Peyer's patch (tissue), 4 donors: ENCODE measurements around the gene LRPPRC.
"Not testable (repeated sequence)": the region's sequence is repeated elsewhere in the genome, so short reads cannot be mapped to it uniquely, and the experiment has no call there.

ENCODE experiments used
- CTCF ChIP-seq, 6 experiments: fragments of 450-650 bp in 4 of 6; fragments of 200-600 bp in 2 of 6; sonication (generic) in 1 of 6; IDR thresholded peaks; one replicate each; pipeline ENCODE4 v1.5.1; 2017 to 2019; ENCODE audit warnings: antibody characterized with exemption in 6 of 6, mild to moderate bottlenecking in 3 of 6, moderate library complexity in 1 of 6
- POLR2A ChIP-seq, 2 donors: fragments of 450-650 bp; IDR thresholded peaks; one replicate each; pipeline ENCODE4 v1.5.1; 2017; ENCODE audit warnings: antibody characterized with exemption in 2 of 2, mild to moderate bottlenecking in 2 of 2, moderate library complexity in 2 of 2

GRCh38 chr2:44027076-44027475 lies 31.3 kb upstream of the LRPPRC start:
- not testable (repeated sequence) for TF ChIP-seq CTCF, POLR2A (IDR thresholded peaks at IDR 0.05)
